H1 (cell line): ENCODE results near the gene PURB. TPM values are rescaled to one million over a fixed set of nuclear protein-coding genes. Genes with fewer than 3 reads are reported as not detected.

ENCODE experiments used
- CTCF ChIA-PET: fragments of 300-600 bp; sonication (Branson Sonifier 250); formaldehyde crosslinking; loops from one replicate; lab custom pipeline; 2021; ENCODE audit not compliant: partially characterized antibody; lab: Charles Lee
- POLR2A ChIA-PET: fragments of 300-600 bp; sonication (Branson Sonifier 250); formaldehyde crosslinking; loops from one replicate; lab custom pipeline; 2021; ENCODE audit warnings: inconsistent platforms; ENCODE audit not compliant: partially characterized antibody; lab: Charles Lee
- DNase-seq, 2 experiments: peaks; one replicate each; pipeline versions ENCODE4 v3.0.0 to v3.0.0-alpha.2; 2010 to 2022; ENCODE audit warnings: low spot score in 2 of 2, low read depth in 1 of 2, mixed read lengths in 1 of 2
- FAIRE-seq: peaks from 2 replicates; lab custom pipeline; 2011; peaks lifted over from hg19 to GRCh38; lab: Jason Lieb, UNC
- H2AFZ ChIP-seq: 2 replicates; pipeline ENCODE4 v1.8.1; 2012; ENCODE audit warnings: low read length, inconsistent platforms
- H2AK5ac ChIP-seq: 2 replicates; pipeline ENCODE4 v1.6.1; 2013; ENCODE audit warnings: low read depth, low read length
- H2BK120ac ChIP-seq: replicated peaks from 2 replicates; pipeline ENCODE3; 2013; ENCODE audit warnings: low read depth, low read length, inconsistent platforms
- H2BK12ac ChIP-seq: 2 replicates; pipeline ENCODE4 v1.6.1; 2013; ENCODE audit warnings: low read depth, low read length
- H2BK15ac ChIP-seq: 2 replicates; pipeline ENCODE4 v1.6.1; 2013; ENCODE audit warnings: low read length
- H2BK20ac ChIP-seq: 2 replicates; pipeline ENCODE4 v1.6.1; 2013; ENCODE audit warnings: low read length
- H2BK5ac ChIP-seq: 2 replicates; pipeline ENCODE4 v1.6.1; 2013; ENCODE audit warnings: low read depth, low read length
- H3K14ac ChIP-seq: 2 replicates; pipeline ENCODE4 v1.6.1; 2013; ENCODE audit warnings: inconsistent platforms; ENCODE audit not compliant: insufficient read length
- H3K18ac ChIP-seq: 2 replicates; pipeline ENCODE4 v1.6.1; 2013; ENCODE audit warnings: low read length; ENCODE audit errors: extremely low read depth
- H3K23ac ChIP-seq: 2 replicates; pipeline ENCODE4 v1.6.1; 2013; ENCODE audit warnings: inconsistent platforms; ENCODE audit not compliant: insufficient read length
- H3K23me2 ChIP-seq: 2 replicates; pipeline ENCODE4 v1.6.1; 2013; ENCODE audit warnings: low read depth, low read length
- H3K27ac ChIP-seq: 2 replicates; pipeline ENCODE4 v1.6.1; 2011; ENCODE audit warnings: low read depth, low read length, inconsistent platforms
- H3K27me3 ChIP-seq, 4 experiments: replicated peaks in 1 of 4; 1 replicate in 1 of 4; 2 replicates in 3 of 4; pipeline versions ENCODE4 v1.6.1 to v1.8.1; 2011 to 2013; ENCODE audit warnings: low read length in 3 of 4, mild to moderate bottlenecking in 3 of 4, inconsistent platforms in 2 of 4, mixed read lengths in 2 of 4, moderate library complexity in 1 of 4; ENCODE audit not compliant: control insufficient read depth in 3 of 4, insufficient read depth in 3 of 4; ENCODE audit errors: extremely low read depth in 1 of 4
- H3K36me3 ChIP-seq, 4 experiments: 2 replicates each; pipeline versions ENCODE4 v1.6.1 to v1.8.1; 2011 to 2013; ENCODE audit warnings: mild to moderate bottlenecking in 4 of 4, low read length in 3 of 4, moderate library complexity in 2 of 4, control low read depth in 1 of 4, inconsistent platforms in 1 of 4; ENCODE audit not compliant: insufficient read depth in 4 of 4, control insufficient read depth in 2 of 4
- H3K4ac ChIP-seq: replicated peaks from 2 replicates; pipeline ENCODE3; 2013; ENCODE audit warnings: low read length, low read depth, mixed read lengths, inconsistent platforms; ENCODE audit not compliant: insufficient read length
- H3K4me1 ChIP-seq, 4 experiments: replicated peaks in 1 of 4; 1 replicate in 1 of 4; 2 replicates in 3 of 4; pipeline versions ENCODE4 v1.6.1 to v1.8.1; 2011 to 2013; ENCODE audit warnings: low read length in 3 of 4, inconsistent platforms in 2 of 4, mixed read lengths in 1 of 4; ENCODE audit not compliant: insufficient read depth in 4 of 4, control insufficient read depth in 3 of 4
- H3K4me2 ChIP-seq, 2 experiments: 2 replicates each; pipeline versions ENCODE4 v1.6.1 to v1.8.1; 2011 to 2013; ENCODE audit warnings: low read depth in 2 of 2, low read length in 2 of 2, control low read depth in 1 of 2, inconsistent platforms in 1 of 2, mild to moderate bottlenecking in 1 of 2; ENCODE audit not compliant: insufficient read depth in 1 of 2
- H3K4me3 ChIP-seq, 4 experiments: fragments of 200-600, 300-600 bp in 1 of 4; sonication (generic), shearing (Covaris generic), sonication (Bioruptor Twin) in 1 of 4; 2 replicates each; pipeline versions ENCODE4 v1.5.1 to v1.8.1; 2011 to 2016; ENCODE audit warnings: low read length in 4 of 4, low read depth in 3 of 4, control low read depth in 2 of 4, inconsistent platforms in 2 of 4, mild to moderate bottlenecking in 2 of 4, mixed read lengths in 1 of 4, moderate library complexity in 1 of 4; ENCODE audit not compliant: insufficient read depth in 2 of 4; ENCODE audit errors: extremely low read depth in 1 of 4
- H3K56ac ChIP-seq: replicated peaks from 2 replicates; pipeline ENCODE3; 2013; ENCODE audit warnings: low read depth, mild to moderate bottlenecking, mixed read lengths, low read length, inconsistent platforms; ENCODE audit not compliant: insufficient read length
- H3K79me1 ChIP-seq: 2 replicates; pipeline ENCODE4 v1.6.1; 2013; ENCODE audit warnings: low read depth, low read length, control low read depth
- H3K79me2 ChIP-seq, 2 experiments: 2 replicates each; pipeline versions ENCODE4 v1.6.1 to v1.8.1; 2012 to 2013; ENCODE audit warnings: low read length in 2 of 2, mild to moderate bottlenecking in 2 of 2, inconsistent platforms in 1 of 2; ENCODE audit not compliant: insufficient read depth in 2 of 2, control insufficient read depth in 1 of 2
- H3K9ac ChIP-seq, 4 experiments: replicated peaks in 1 of 4; 1 replicate in 1 of 4; 2 replicates in 3 of 4; pipeline versions ENCODE4 v1.6.1 to v1.8.1; 2011 to 2013; ENCODE audit warnings: low read depth in 3 of 4, low read length in 3 of 4, control low read depth in 2 of 4, mild to moderate bottlenecking in 2 of 4, moderate library complexity in 2 of 4, inconsistent platforms in 1 of 4; ENCODE audit errors: extremely low read depth in 1 of 4
- H3K9me3 ChIP-seq, 2 experiments: 2 replicates each; pipeline versions ENCODE4 v1.6.1 to v1.8.1; 2012 to 2013; ENCODE audit warnings: mild to moderate bottlenecking in 2 of 2, moderate library complexity in 2 of 2, control low read depth in 1 of 2, inconsistent platforms in 1 of 2, low read depth in 1 of 2, low read length in 1 of 2, mixed read lengths in 1 of 2; ENCODE audit not compliant: insufficient read depth in 2 of 2
- H4K20me1 ChIP-seq, 2 experiments: replicated peaks in 1 of 2; 2 replicates each; pipeline versions ENCODE3 to v1.8.1; 2011 to 2013; ENCODE audit warnings: inconsistent platforms in 2 of 2, low read length in 2 of 2, mild to moderate bottlenecking in 1 of 2; ENCODE audit not compliant: insufficient read depth in 2 of 2, control insufficient read depth in 1 of 2
- H4K5ac ChIP-seq: 2 replicates; pipeline ENCODE4 v1.6.1; 2013; ENCODE audit warnings: low read length, low read depth, mixed read lengths, inconsistent platforms; ENCODE audit not compliant: insufficient read length
- H4K8ac ChIP-seq: 2 replicates; pipeline ENCODE4 v1.8.0; 2013; ENCODE audit warnings: mild to moderate bottlenecking, moderate library complexity, low read length, inconsistent platforms; ENCODE audit not compliant: insufficient read depth; ENCODE audit errors: extremely low read depth
- H4K91ac ChIP-seq: replicated peaks from 2 replicates; pipeline ENCODE3; 2013; ENCODE audit warnings: low read length, mixed read lengths, inconsistent platforms; ENCODE audit not compliant: insufficient read length
- EGR1 ChIP-seq: IDR thresholded peaks from 2 replicates; pipeline ENCODE4 v1.6.1; 2011; ENCODE audit warnings: low read depth, low read length, borderline replicate concordance
- SRF ChIP-seq: IDR thresholded peaks from 2 replicates; pipeline ENCODE4 v1.6.1; 2011; ENCODE audit warnings: mild to moderate bottlenecking, low read depth, low read length, moderate library complexity
- WGBS, 2 experiments: shearing (Covaris generic) in 1 of 2; methylation state at CpG; one replicate each; pipeline versions ENCODE4 v1.1.6 to v1.1.7; 2013 to 2015; ENCODE audit warnings: low lambda C conversion rate in 2 of 2, mixed read lengths in 2 of 2, inconsistent platforms in 1 of 2, low coverage in 1 of 2, missing lambda C conversion rate in 1 of 2; ENCODE audit not compliant: insufficient replicate concordance in 2 of 2, insufficient coverage in 1 of 2, insufficient read length in 1 of 2; ENCODE audit errors: extremely low coverage in 1 of 2, missing lambda C conversion rate in 1 of 2; 5-methylcytosine and 5-hydroxymethylcytosine counted together
- polyA plus RNA-seq, 7 experiments: library from polyadenylated mRNA; depleted of rRNA in 3 of 7; stranded (reverse) in 5 of 7; unstranded in 2 of 7; fragments of >200 nt in 5 of 7; fragments of 200-250 nt in 2 of 7; gene quantifications; 1 replicate in 5 of 7; 2 replicates in 1 of 7; 4 replicates in 1 of 7; pipeline versions ENCODE4 v1.2.1 to v1.2.3, GENCODE V29; 2011 to 2013; ENCODE audit warnings: missing spikeins in 2 of 7, mixed read lengths in 2 of 7
- total RNA-seq: library from RNA; stranded (reverse); fragmentation: NEBNext Ultra II Directional; extraction: Animal tissue kit (Norgen Biotek cat#: 25700); gene quantifications from 2 replicates; pipeline ENCODE4 v1.2.1, GENCODE V29; 2021

The PURB gene
- total and polyA plus RNA-seq, 2 of the 8 experiments (the other 6 are each of a cell fraction or from before 2014, with no cell fraction given), result 3.3 to 22.7 TPM

DNA sequence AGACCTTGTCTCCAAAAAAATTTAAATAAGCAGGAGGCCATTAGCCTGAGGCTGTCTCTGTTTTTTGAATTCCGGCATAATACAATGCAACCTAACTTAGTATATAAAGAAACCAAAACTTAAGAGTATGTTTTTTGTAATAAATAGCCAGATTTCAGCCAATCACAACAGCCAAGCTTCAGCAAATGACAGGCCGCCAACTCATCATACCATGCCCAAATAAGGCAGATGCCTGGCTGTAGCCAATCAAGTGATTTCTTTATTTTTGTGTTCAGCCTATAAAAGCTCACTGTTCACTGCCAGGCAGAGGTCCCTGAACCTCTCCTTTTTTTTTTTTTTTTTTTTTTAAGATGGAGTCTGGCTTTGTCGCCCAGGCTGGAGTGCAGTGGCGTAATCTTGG, 12.7 kb upstream of the PURB start:
- CTCF ChIA-PET, result interaction anchor here (0.9 to 1.3 kb wide), 2 partner anchors 24 to 126 kb away, joined by 3 read pairs; no protein-coding TSS in a partner anchor

More for the DNA sequence above, 12.7 kb upstream of the PURB start:
- H2BK20ac ChIP-seq, result no peak overlapping the region
- no peak overlapping the region for H3K4ac ChIP-seq
- H3K4me3 ChIP-seq, result no peak overlapping the region
- 100% methylated on average over 3 of the region's 4 CpGs; no CpG with 5 or more reads in 1 of the 2 experiments for WGBS, 2 experiments
- no peak overlapping the region for H4K91ac ChIP-seq
- no peak overlapping the region for H3K23ac ChIP-seq
- H2AFZ ChIP-seq, result no peak overlapping the region
- H2AK5ac ChIP-seq, result no peak overlapping the region
- FAIRE-seq, result no peak
- no peak overlapping the region for H3K9ac ChIP-seq
- peaks cover 0 to 4% of the 10 kb centered on the region in 2 experiments; a peak in 1 of 4 replicates for H3K9me3 ChIP-seq
- H3K56ac ChIP-seq, result no peak overlapping the region
- no peaks in the 10 kb centered on the region; a peak in 2 of 7 replicates for H3K27me3 ChIP-seq
- no peak overlapping the region for H2BK15ac ChIP-seq
- no peak for DNase-seq
- H3K36me3 ChIP-seq, result no peaks in the 10 kb centered on the region
- no peaks in the 10 kb centered on the region for H4K20me1 ChIP-seq
- no peak overlapping the region for H3K4me2 ChIP-seq
- no peak overlapping the region for H4K5ac ChIP-seq
- H3K27ac ChIP-seq, result no peak overlapping the region
- POLR2A ChIA-PET, result no interaction called here
- no peak overlapping the region for H2BK5ac ChIP-seq
- H4K8ac ChIP-seq, result no peak overlapping the region
- no peak overlapping the region for H2BK12ac ChIP-seq
- H3K18ac ChIP-seq, result no peak overlapping the region
- TF ChIP-seq EGR1 (no peak), SRF (peak; percentile 80)
- no peak overlapping the region for H2BK120ac ChIP-seq
- H3K14ac ChIP-seq, result no peak overlapping the region
- no peaks in the 10 kb centered on the region for H3K79me2 ChIP-seq
- no peaks in the 10 kb centered on the region for H3K23me2 ChIP-seq
- H3K4me1 ChIP-seq, result no peaks in the 10 kb centered on the region
- no peaks in the 10 kb centered on the region for H3K79me1 ChIP-seq
